NK-92 (cell line): ENCODE data around the gene CLIC6.

Experiments
- DNase-seq: peaks from one replicate; lab custom pipeline; 2025; ENCODE audit not compliant: unreplicated experiment; lab: John Stamatoyannopoulos, UW

CLIC6 gene

DNA sequence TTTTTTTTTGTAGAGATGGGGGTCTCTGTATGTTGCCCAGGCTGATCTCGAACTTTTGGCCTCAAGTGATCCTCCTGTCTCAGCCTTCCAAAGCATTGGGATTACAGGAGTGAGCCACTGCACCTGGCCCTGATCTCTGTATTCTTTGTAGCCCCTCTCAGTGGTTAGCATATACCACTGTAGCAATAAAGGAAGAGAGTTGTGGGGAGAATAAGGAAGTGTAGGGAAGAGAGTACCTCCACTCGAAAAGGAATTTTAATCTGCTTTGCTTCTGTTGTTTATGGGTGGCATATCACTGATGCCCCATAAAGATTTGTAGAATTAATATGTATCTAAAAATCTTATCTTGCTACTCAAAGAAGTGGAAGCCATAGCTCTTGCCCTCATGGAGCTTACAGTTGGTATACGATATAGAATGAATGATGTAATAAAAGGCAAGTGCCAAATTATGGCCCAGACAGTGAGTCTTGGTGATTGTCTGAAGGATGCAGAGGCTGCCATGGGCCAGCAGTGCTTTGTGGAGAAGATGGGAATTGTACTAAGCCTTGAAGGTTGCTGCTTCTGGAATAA lies 96.0 kb downstream of the CLIC6 start:
- DNase-seq = no peak

DNA sequence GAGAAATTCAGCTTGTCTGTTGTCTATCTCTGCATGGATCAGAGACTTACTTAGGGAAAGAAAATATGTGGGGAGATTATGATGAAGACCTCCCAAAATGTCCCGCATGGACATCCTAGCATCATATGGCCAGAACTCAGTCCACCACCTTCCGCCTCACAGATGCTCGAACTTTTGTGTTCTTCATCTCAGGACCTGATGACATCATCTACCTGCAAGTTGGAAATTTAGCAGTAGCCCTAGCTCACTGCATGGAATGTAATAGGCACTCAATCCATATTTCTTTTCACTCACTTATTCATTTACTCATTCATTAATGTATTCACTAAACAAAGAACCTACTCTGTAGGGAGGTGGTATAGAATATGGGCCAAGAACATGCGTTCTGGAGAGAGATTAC lies 96.8 kb downstream of the CLIC6 start:
- no peak for DNase-seq

DNA sequence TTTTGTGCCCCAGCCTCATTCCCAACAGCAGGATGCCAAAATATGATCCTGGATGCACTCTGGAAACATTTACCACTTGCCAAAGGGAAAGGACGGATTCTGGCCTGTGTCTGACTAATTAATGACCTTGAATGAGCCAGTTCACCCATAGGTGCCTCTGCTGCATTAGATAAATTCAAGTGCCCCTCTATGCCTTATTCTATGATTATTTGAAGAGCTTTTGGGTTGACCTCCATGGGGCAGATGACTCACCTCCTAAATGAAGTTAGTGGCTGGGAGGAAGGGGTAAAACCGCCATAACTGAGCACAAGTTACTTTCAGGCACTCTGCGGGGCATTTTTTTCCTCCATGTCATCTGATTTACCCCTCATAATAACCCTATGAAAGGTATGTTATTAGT lies 98.1 kb downstream of the CLIC6 start:
- DNase-seq = no peak
